Natural killer cell (primary cell): ENCODE data around the gene GALNS. TPM values are rescaled to one million over a fixed set of nuclear protein-coding genes. Genes with fewer than 3 reads are reported as not detected.

Source experiments
- ATAC-seq, 3 donors: fragments of 150-1000 bp in 2 of 3; fragments of 200-7000 bp in 1 of 3; cut with Tn5 transposase; 1 replicate in 1 of 3; 2 replicates in 2 of 3; pipeline ENCODE4 v1.10.0; 2021; ENCODE audit warnings: mild to moderate bottlenecking in 2 of 3, moderate library complexity in 2 of 3
- DNase-seq, 2 donors: peaks; one replicate each; pipeline versions ENCODE4 v3.0.0 to v3.0.0-alpha.2; 2013 to 2021; ENCODE audit warnings: mixed read lengths in 1 of 2
- H3K27ac ChIP-seq: one replicate; pipeline ENCODE4 v1.5.1; 2013; ENCODE audit warnings: mild to moderate bottlenecking, low read length
- H3K27me3 ChIP-seq: one replicate; pipeline ENCODE4 v1.6.1; 2013; ENCODE audit warnings: low read length; ENCODE audit not compliant: control insufficient read depth, insufficient read depth
- H3K36me3 ChIP-seq: one replicate; pipeline ENCODE4 v1.6.1; 2013; ENCODE audit warnings: low read length; ENCODE audit not compliant: control insufficient read depth, insufficient read depth
- H3K4me1 ChIP-seq: one replicate; pipeline ENCODE4 v1.6.1; 2013; ENCODE audit warnings: low read length; ENCODE audit not compliant: control insufficient read depth, insufficient read depth
- H3K4me3 ChIP-seq: one replicate; pipeline ENCODE4 v1.5.1; 2013; ENCODE audit warnings: low read length
- H3K9me3 ChIP-seq: one replicate; pipeline ENCODE4 v1.6.1; 2013; ENCODE audit warnings: low read length; ENCODE audit not compliant: control insufficient read depth, insufficient read depth
- H3K27ac Mint-ChIP-seq, 2 donors: one replicate each; pipeline ENCODE4 v1.8.0; 2022; ENCODE audit warnings: mild to moderate bottlenecking in 2 of 2, mixed read lengths in 2 of 2, moderate library complexity in 1 of 2
- H3K27me3 Mint-ChIP-seq, 2 donors: one replicate each; pipeline ENCODE4 v1.8.0; 2022; ENCODE audit warnings: low read depth in 2 of 2, mixed read lengths in 2 of 2
- H3K36me3 Mint-ChIP-seq: one replicate; pipeline ENCODE4 v1.8.0; 2022; ENCODE audit warnings: mixed read lengths
- H3K4me1 Mint-ChIP-seq, 2 donors: one replicate each; pipeline ENCODE4 v1.8.0; 2022; ENCODE audit warnings: mixed read lengths in 2 of 2
- H3K4me3 Mint-ChIP-seq: one replicate; pipeline ENCODE4 v1.8.0; 2022; ENCODE audit warnings: mild to moderate bottlenecking, moderate library complexity, mixed read lengths
- H3K9me3 Mint-ChIP-seq, 2 donors: one replicate each; pipeline ENCODE4 v1.8.0; 2022; ENCODE audit warnings: mixed read lengths in 2 of 2
- CTCF ChIP-seq: fragments of 200-600 bp; IDR thresholded peaks from one replicate; pipeline ENCODE4 v1.8.0; 2022; ENCODE audit warnings: antibody characterized with exemption
- WGBS: methylation state at CpG from one replicate; pipeline ENCODE4 v1.1.7; 2013; ENCODE audit warnings: missing lambda C conversion rate; ENCODE audit not compliant: insufficient coverage; 5-methylcytosine and 5-hydroxymethylcytosine counted together
- intact Hi-C: fragments of 100-400 bp; cut with micrococcal nuclease; formaldehyde crosslinking; loops from one replicate; pipeline ENCODE4 v1.14.2; 2022
- total RNA-seq, 4 donors: library from RNA; stranded (reverse); fragments of 120-200 nt in 1 of 4; gene quantifications; one replicate each; pipeline versions ENCODE4 v1.2.3 to v1.2.4, GENCODE V29; 2013 to 2022

Gene GALNS
- total RNA-seq, 3 donors from 2014 or later (not counting 1 experiment from before 2014, with no cell fraction given): 58.1 to 75.8 (median 65.7) TPM

- H3K27ac Mint-ChIP-seq: no peak overlapping the region
- Histone ChIP-seq H3K9me3 (no peaks in the 10 kb centered on the region), H3K4me1 (peaks cover 19% of the 10 kb centered on the region), H3K4me3 (no peak overlapping the region), H3K27me3 (no peaks in the 10 kb centered on the region), H3K36me3 (no peaks in the 10 kb centered on the region), H3K27ac (no peak overlapping the region)
- no peaks in the 10 kb centered on the region for H3K36me3 Mint-ChIP-seq
- H3K27me3 Mint-ChIP-seq: no peaks in the 10 kb centered on the region
- WGBS: 93% methylated on average over 10 of the region's 10 CpGs
- no peak for ATAC-seq
- intact Hi-C loops: no loop called here
- no peaks in the 10 kb centered on the region for H3K9me3 Mint-ChIP-seq
- no peak overlapping the region for H3K4me3 Mint-ChIP-seq
- DNase-seq: no peak
- H3K4me1 Mint-ChIP-seq: peaks cover 7 to 15% of the 10 kb centered on the region in 2 donors
- no peak for TF ChIP-seq CTCF
Measured at GRCh38 chr16:88815227-88815626, 41.5 kb downstream of the GALNS start.

- ATAC-seq (no peak), DNase-seq (no peak)
- no peak overlapping the region for H3K27ac ChIP-seq
- H3K27me3 Mint-ChIP-seq: no peaks in the 10 kb centered on the region
- no peaks in the 10 kb centered on the region for H3K27me3 ChIP-seq
- no peak overlapping the region for H3K4me3 ChIP-seq
- intact Hi-C loops: no loop called here
- no peak overlapping the region for H3K4me3 Mint-ChIP-seq
- peaks cover 24% of the 10 kb centered on the region for H3K4me1 ChIP-seq
- no peak overlapping the region for H3K27ac Mint-ChIP-seq
- no peaks in the 10 kb centered on the region for H3K9me3 ChIP-seq
- no peak for TF ChIP-seq CTCF
- H3K9me3 Mint-ChIP-seq: no peaks in the 10 kb centered on the region
- 90% methylated on average over 13 of the region's 13 CpGs for WGBS
- peaks cover 7 to 21% of the 10 kb centered on the region in 2 donors for H3K4me1 Mint-ChIP-seq
- peaks cover 8% of the 10 kb centered on the region for H3K36me3 ChIP-seq
- no peaks in the 10 kb centered on the region for H3K36me3 Mint-ChIP-seq
Measured at GRCh38 chr16:88814144-88814502, 42.6 kb downstream of the GALNS start.

GRCh38 chr16:88813269-88814143, 43.2 kb downstream of the GALNS start:
- H3K9me3 Mint-ChIP-seq: no peaks in the 10 kb centered on the region
- ATAC-seq (no peak), DNase-seq (no peak)
- peaks cover 10% of the 10 kb centered on the region for H3K36me3 ChIP-seq
- no peak overlapping the region for H3K27ac Mint-ChIP-seq
- H3K27me3 ChIP-seq: no peaks in the 10 kb centered on the region
- H3K4me1 Mint-ChIP-seq: peaks cover 7 to 24% of the 10 kb centered on the region in 2 donors
- no peaks in the 10 kb centered on the region for H3K9me3 ChIP-seq
- TF ChIP-seq CTCF: no peak
- 88% methylated on average over 24 of the region's 26 CpGs for WGBS
- H3K36me3 Mint-ChIP-seq: no peaks in the 10 kb centered on the region
- no peak overlapping the region for H3K27ac ChIP-seq
- intact Hi-C loops: loop anchor here (2.0 kb wide), 1 partner anchor 43 kb away; the partner anchor contains the start of genes GALNS and TRAPPC2L
- peaks cover 24% of the 10 kb centered on the region for H3K4me1 ChIP-seq
- H3K4me3 ChIP-seq: no peak overlapping the region
- no peaks in the 10 kb centered on the region for H3K27me3 Mint-ChIP-seq
- H3K4me3 Mint-ChIP-seq: no peak overlapping the region
